Right lobe of liver (tissue), 6 donors: ENCODE measurements around the gene TXNL1. TPM values are rescaled to one million over a fixed set of nuclear protein-coding genes. Genes with fewer than 3 reads are reported as not detected.

Experiments used
- ATAC-seq, 4 donors: fragments of 200-7000 bp; cut with Tn5 transposase; one replicate each; pipeline ENCODE4 v1.9.1; 2020; ENCODE audit warnings: mild to moderate bottlenecking in 4 of 4, moderate library complexity in 4 of 4
- DNase-seq, 3 donors: peaks; one replicate each; pipeline ENCODE4 v3.0.0-alpha.2; 2020
- H3K27ac ChIP-seq, 3 donors: fragments of 200-600 bp; one replicate each; pipeline ENCODE4 v1.8.0; 2022
- H3K27me3 ChIP-seq, 2 donors: fragments of 200-600 bp; one replicate each; pipeline ENCODE4 v1.8.0; 2022
- H3K36me3 ChIP-seq, 4 donors: fragments of 200-600 bp; sonication (generic) in 1 of 4; one replicate each; pipeline versions ENCODE4 v1.5.1 to v1.8.0; 2017 to 2022; ENCODE audit warnings: control low read depth in 1 of 4
- H3K4me1 ChIP-seq, 4 donors: fragments of 200-600 bp; sonication (generic) in 1 of 4; one replicate each; pipeline versions ENCODE4 v1.5.1 to v1.8.0; 2017 to 2022; ENCODE audit warnings: control low read depth in 1 of 4
- H3K4me3 ChIP-seq, 3 donors: fragments of 200-600 bp; one replicate each; pipeline ENCODE4 v1.8.0; 2022
- H3K9me3 ChIP-seq, 4 donors: fragments of 200-600 bp; sonication (generic) in 1 of 4; one replicate each; pipeline versions ENCODE4 v1.5.1 to v1.8.0; 2017 to 2022; ENCODE audit warnings: control low read depth in 1 of 4
- CTCF ChIP-seq, 4 donors: fragments of 200-600 bp in 3 of 4; fragments of 450-650 bp in 1 of 4; IDR thresholded peaks; one replicate each; pipeline versions ENCODE4 v1.5.1 to v1.8.0; 2016 to 2022; ENCODE audit warnings: antibody characterized with exemption in 4 of 4, mild to moderate bottlenecking in 2 of 4
- POLR2A ChIP-seq: fragments of 450-650 bp; IDR thresholded peaks from one replicate; pipeline ENCODE4 v1.6.1; 2017; ENCODE audit warnings: antibody characterized with exemption, mild to moderate bottlenecking
- WGBS: methylation state at CpG from one replicate; pipeline ENCODE4 v1.1.6; 2018; ENCODE audit warnings: low coverage, low lambda C conversion rate; ENCODE audit not compliant: insufficient coverage; ENCODE audit errors: missing lambda C conversion rate; 5-methylcytosine and 5-hydroxymethylcytosine counted together
- intact Hi-C, 2 donors: fragments of 100-400 bp; cut with DNase I; formaldehyde crosslinking; loops; one replicate each; pipeline versions ENCODE4 v1.11.2 to v1.14.1; 2022
- total RNA-seq, 6 experiments: library from RNA; depleted of rRNA in 2 of 6; stranded (reverse); fragments of >200 nt in 2 of 6; fragmentation: NEBNext Ultra II Directional in 3 of 6; extraction: Animal tissue kit (Norgen Biotek cat#: 25700) in 3 of 6; gene quantifications; one replicate each; pipeline versions ENCODE4 v1.1.0 to v1.2.4, GENCODE V29; 2016 to 2023
- donor health status: DM: no; HTN: yes; CAD: no.
- donor health status: DM: no; HTN: no; CAD: no.
- donor health status: DM: no; HTN: no; CAD: no.
- donor health status: DM: no; HTN: yes; CAD: no.
- donor health status: DM: no; HTN: yes; CAD: no.

The TXNL1 gene
- total RNA-seq, 6 experiments from 2014 or later: 30.1 to 58.0 (median 42.8) TPM

GRCh38 chr18:56647951-56648893 lies 9.8 kb upstream of the TXNL1 start:
- Histone ChIP-seq H3K9me3 (no peaks in the 10 kb centered on the region), H3K4me1 (peaks cover 0 to 14% (median 5%) of the 10 kb centered on the region in 4 donors), H3K27ac (no peak overlapping the region), H3K4me3 (no peak overlapping the region), H3K36me3 (no peaks in the 10 kb centered on the region), H3K27me3 (no peaks in the 10 kb centered on the region)
- no peak for ATAC-seq
- WGBS: 80% methylated on average over 3 of the region's 3 CpGs
- intact Hi-C loops: no loop called here
- TF ChIP-seq POLR2A (no peak), CTCF (IDR thresholded peaks at IDR 0.05) (no peak)
- no peak for DNase-seq

GRCh38 chr18:56647071-56647470 lies 8.7 kb upstream of the TXNL1 start:
- intact Hi-C loops: no loop called here
- Histone ChIP-seq H3K4me3 (no peak overlapping the region), H3K27me3 (no peaks in the 10 kb centered on the region), H3K27ac (no peak overlapping the region), H3K36me3 (no peaks in the 10 kb centered on the region), H3K4me1 (peaks cover 0 to 7% (median under 1%) of the 10 kb centered on the region in 4 donors), H3K9me3 (no peaks in the 10 kb centered on the region)
- TF ChIP-seq CTCF (IDR thresholded peaks at IDR 0.05): no peak
- no peak for TF ChIP-seq POLR2A
- DNase-seq (no peak), ATAC-seq (no peak)

- H3K36me3 ChIP-seq: no peaks in the 10 kb centered on the region
- H3K4me1 ChIP-seq: peaks cover 0 to 2% (median 0%) of the 10 kb centered on the region in 4 donors
- ATAC-seq (peak in 3 of 4 donors; percentile 26 to 40 (median 29)), DNase-seq (no peak)
- no peaks in the 10 kb centered on the region for H3K27me3 ChIP-seq
- WGBS: 53% methylated on average over 5 of the region's 5 CpGs
- no peak overlapping the region for H3K27ac ChIP-seq
- no peaks in the 10 kb centered on the region for H3K9me3 ChIP-seq
- no peak overlapping the region for H3K4me3 ChIP-seq
- TF ChIP-seq POLR2A (no peak), CTCF (IDR thresholded peaks at IDR 0.05) (peak in 3 of 4 donors; percentile 41 to 51 (median 46))
- intact Hi-C loops: no loop called here
Observed at GRCh38 chr18:56645415-56646016, 7.1 kb upstream of the TXNL1 start.

GRCh38 chr18:56643381-56643780 lies 5.0 kb upstream of the TXNL1 start:
- no peaks in the 10 kb centered on the region for H3K27me3 ChIP-seq
- intact Hi-C loops: no loop called here
- ATAC-seq: no peak
- TF ChIP-seq CTCF (IDR thresholded peaks at IDR 0.05) (no peak), POLR2A (no peak)
- H3K4me1 ChIP-seq: no peaks in the 10 kb centered on the region
- no peak overlapping the region for H3K27ac ChIP-seq
- no peak for DNase-seq
- no peaks in the 10 kb centered on the region for H3K9me3 ChIP-seq
- no peak overlapping the region for H3K4me3 ChIP-seq
- 93% methylated on average over 3 of the region's 3 CpGs for WGBS
- H3K36me3 ChIP-seq: no peaks in the 10 kb centered on the region
